ENCODE measurements around the gene MKNK2.
A peak's percentile ranks its signal among the peaks of the same experiment; 100 is the strongest.

Gene MKNK2

GRCh38 chr19:2040647-2041432 lies 10.2 kb downstream of the MKNK2 start:
- no peak for TF ChIP-seq CTCF (IDR thresholded peaks at IDR 0.05; ENCODE audit: low read depth, low read length, missing control alignments)
- DNase-seq (ENCODE audit: low read depth), result no peak
- H3K4me3 ChIP-seq (ENCODE audit: low read depth, low read length), result peak overlapping the region; percentile 56

GRCh38 chr19:2039959-2040646 lies 10.9 kb downstream of the MKNK2 start:
- no peak overlapping the region for H3K4me3 ChIP-seq (ENCODE audit: low read depth, low read length)
- no peak for TF ChIP-seq CTCF (IDR thresholded peaks at IDR 0.05; ENCODE audit: low read depth, low read length, missing control alignments)
- DNase-seq (ENCODE audit: low read depth), result no peak

- no peak for TF ChIP-seq CTCF (IDR thresholded peaks at IDR 0.05; ENCODE audit: low read depth, low read length, missing control alignments)
- H3K4me3 ChIP-seq (ENCODE audit: low read depth, low read length), result no peak overlapping the region
- no peak for DNase-seq (ENCODE audit: low read depth)
Observed at GRCh38 chr19:2039089-2039958, 11.7 kb downstream of the MKNK2 start.

- no peak overlapping the region for H3K4me3 ChIP-seq (ENCODE audit: low read depth, low read length)
- no peak for TF ChIP-seq CTCF (IDR thresholded peaks at IDR 0.05; ENCODE audit: low read depth, low read length, missing control alignments)
- no peak for DNase-seq (ENCODE audit: low read depth)
Observed at GRCh38 chr19:2038284-2039088, 12.6 kb downstream of the MKNK2 start.

- TF ChIP-seq CTCF (IDR thresholded peaks at IDR 0.05; ENCODE audit: low read depth, low read length, missing control alignments), result no peak
- DNase-seq (ENCODE audit: low read depth), result no peak
- H3K4me3 ChIP-seq (ENCODE audit: low read depth, low read length), result no peak overlapping the region
Observed at GRCh38 chr19:2037651-2038255, 13.3 kb downstream of the MKNK2 start.

- TF ChIP-seq CTCF (IDR thresholded peaks at IDR 0.05; ENCODE audit: low read depth, low read length, missing control alignments), result no peak
- H3K4me3 ChIP-seq (ENCODE audit: low read depth, low read length), result no peak overlapping the region
- no peak for DNase-seq (ENCODE audit: low read depth)
Observed at GRCh38 chr19:2036424-2036823, 14.6 kb downstream of the MKNK2 start.
